ENCODE measurements around the gene CCDC3. TPM values are rescaled to one million over a fixed set of nuclear protein-coding genes. Genes with fewer than 3 reads are reported as not detected.

CCDC3 gene
- total and polyA plus RNA-seq, 2 of the 8 experiments (the other 6 are each of a cell fraction or from before 2014, with no cell fraction given): 3.4 to 3.7 TPM

DNA sequence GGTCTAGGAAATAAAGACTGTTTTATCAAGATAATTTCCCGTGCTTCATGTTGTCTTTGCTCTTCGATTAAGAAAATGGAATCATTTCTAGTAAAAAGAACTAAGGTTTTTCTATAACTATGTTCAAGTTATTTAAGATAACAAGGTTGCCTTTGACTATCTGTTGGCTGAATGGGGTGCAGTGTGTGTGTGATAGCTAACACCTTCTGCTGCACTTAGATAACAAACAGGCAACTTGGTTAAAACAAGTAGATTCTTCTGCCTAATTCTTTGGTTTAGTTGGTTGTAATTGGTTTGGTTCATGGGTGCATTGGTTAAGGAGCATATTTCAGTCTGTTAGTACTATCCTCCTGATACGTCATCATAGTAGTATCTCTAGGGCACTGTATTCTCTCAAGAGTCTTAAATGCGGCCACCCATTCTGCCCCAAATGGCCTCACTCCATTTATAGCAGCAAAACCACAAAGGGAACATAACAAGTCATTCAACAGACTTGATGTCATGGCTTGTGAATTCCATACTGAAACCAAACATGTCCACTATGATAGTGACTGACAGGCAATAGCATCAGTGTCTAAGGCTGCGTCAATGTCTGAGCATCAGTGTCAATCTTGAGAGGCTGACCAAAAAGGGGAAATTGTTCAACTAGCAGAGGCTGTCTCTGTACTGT is 55.7 kb downstream of the CCDC3 start:
- WGBS, 2 experiments (ENCODE audit: extremely low coverage in 1 of 2, insufficient coverage in 1 of 2, insufficient read length in 1 of 2, insufficient replicate concordance in 2 of 2, low coverage in 1 of 2, low lambda C conversion rate in 2 of 2, missing lambda C conversion rate in 1 of 2): 81% methylated on average over 5 of the region's 5 CpGs; no CpG with 5 or more reads in 1 of the 2 experiments
- Histone ChIP-seq H3K79me2 (ENCODE audit: control insufficient read depth in 1 of 2, insufficient read depth in 2 of 2, low read length in 2 of 2) (no peaks in the 10 kb centered on the region), H4K20me1 (replicated peaks in 1 of 2; ENCODE audit: control insufficient read depth in 1 of 2, insufficient read depth in 2 of 2, low read length in 2 of 2) (no peaks in the 10 kb centered on the region), H3K23ac (ENCODE audit: insufficient read length) (no peak overlapping the region), H3K4ac (replicated peaks; ENCODE audit: insufficient read length, low read depth, low read length) (no peak overlapping the region), H4K8ac (ENCODE audit: extremely low read depth, insufficient read depth, low read length) (no peak overlapping the region), H2AK5ac (ENCODE audit: low read depth, low read length) (no peak overlapping the region), H3K79me1 (ENCODE audit: low read depth, low read length) (no peaks in the 10 kb centered on the region), H3K23me2 (ENCODE audit: low read depth, low read length) (no peaks in the 10 kb centered on the region), H2BK15ac (ENCODE audit: low read length) (no peak overlapping the region), H3K56ac (replicated peaks; ENCODE audit: insufficient read length, low read depth, low read length) (no peak overlapping the region), H3K4me2 (ENCODE audit: insufficient read depth in 1 of 2, low read depth in 2 of 2, low read length in 2 of 2) (no peak overlapping the region), H2BK12ac (ENCODE audit: low read depth, low read length) (no peak overlapping the region), H3K4me1 (replicated peaks in 1 of 4; ENCODE audit: control insufficient read depth in 3 of 4, insufficient read depth in 4 of 4, low read length in 3 of 4) (peaks cover 0 to 5% (median 0%) of the 10 kb centered on the region in 4 experiments; a peak in 1 of 7 replicates), H3K27me3 (replicated peaks in 1 of 4; ENCODE audit: control insufficient read depth in 3 of 4, extremely low read depth in 1 of 4, insufficient read depth in 3 of 4, low read length in 3 of 4) (no peaks in the 10 kb centered on the region), H2BK5ac (ENCODE audit: low read depth, low read length) (no peak overlapping the region), H3K9ac (replicated peaks in 1 of 4; ENCODE audit: extremely low read depth in 1 of 4, low read depth in 3 of 4, low read length in 3 of 4) (no peak overlapping the region), H4K91ac (replicated peaks; ENCODE audit: insufficient read length, low read length) (no peak overlapping the region), H2BK20ac (ENCODE audit: low read length) (no peak overlapping the region), H3K4me3 (ENCODE audit: extremely low read depth in 1 of 4, insufficient read depth in 2 of 4, low read depth in 3 of 4, low read length in 4 of 4) (no peak overlapping the region), H3K9me3 (ENCODE audit: insufficient read depth in 2 of 2, low read depth in 1 of 2, low read length in 1 of 2) (no peaks in the 10 kb centered on the region), H2AFZ (ENCODE audit: low read length) (no peak overlapping the region), H2BK120ac (replicated peaks; ENCODE audit: low read depth, low read length) (no peak overlapping the region), H4K5ac (ENCODE audit: insufficient read length, low read depth, low read length) (no peak overlapping the region), H3K36me3 (ENCODE audit: control insufficient read depth in 2 of 4, insufficient read depth in 4 of 4, low read length in 3 of 4) (0 out of 8 replicates have a peak, but pooled peaks cover 0 to 2% (median 0%) of the 10 kb centered on the region in 4 experiments), H3K18ac (ENCODE audit: extremely low read depth, low read length) (no peak overlapping the region), H3K27ac (ENCODE audit: low read depth, low read length) (no peak overlapping the region), H3K14ac (ENCODE audit: insufficient read length) (no peak overlapping the region)
- TF ChIP-seq FOSL1 (IDR thresholded peaks at IDR 0.05; ENCODE audit: insufficient read depth, low read depth, low read length) (no peak), ZNF274 (IDR thresholded peaks at IDR 0.05; ENCODE audit: borderline replicate concordance, extremely low read depth, low read length) (no peak), TAF1 (IDR thresholded peaks at IDR 0.05; ENCODE audit: low read depth, low read length) (no peak), SRF (IDR thresholded peaks at IDR 0.05; ENCODE audit: low read depth, low read length) (no peak), SP4 (IDR thresholded peaks at IDR 0.05; ENCODE audit: low read length) (no peak), MAFK (IDR thresholded peaks at IDR 0.05; ENCODE audit: low read depth, low read length) (no peak), EZH2 (IDR thresholded peaks at IDR 0.05; ENCODE audit: low read depth, low read length, severe bottlenecking) (no peak), POU5F1 (IDR thresholded peaks at IDR 0.05; ENCODE audit: low read depth, low read length) (no peak)
- FAIRE-seq (no peak), DNase-seq (ENCODE audit: low read depth in 1 of 2, low spot score in 2 of 2) (peak in 1 of 2 experiments; percentile 16)
- CTCF ChIA-PET (ENCODE audit: partially characterized antibody): interaction anchor here (0.9 to 1.1 kb wide), 2 partner anchors 42 to 234 kb away, joined by 3 to 4 read pairs; no protein-coding TSS in a partner anchor
- POLR2A ChIA-PET (ENCODE audit: partially characterized antibody): no interaction called here

Data from H1 (cell line).